ENCODE results near the gene SGF29.
"Not testable (repeated sequence)": the region's sequence is repeated elsewhere in the genome, so short reads cannot be mapped to it uniquely, and the experiment has no call there.

SGF29 gene

GRCh38 chr16:28553776-28554633 lies at the start of gene SGF29:
SGF29 (plus strand) TSS chr16:28553920; CDS start chr16:28581070, 27,150 bp downstream.
- DNase-seq = peak; percentile 92

GRCh38 chr16:28504707-28505404 lies 48.9 kb upstream of the SGF29 start:
- DNase-seq = peak; percentile 77

GRCh38 chr16:28505489-28506137 lies 48.1 kb upstream of the SGF29 start:
- no peak for DNase-seq

GRCh38 chr16:28511031-28511430 lies 42.7 kb upstream of the SGF29 start:
- no peak for DNase-seq

- DNase-seq = no peak
Observed at GRCh38 chr16:28511801-28512789, 41.6 kb upstream of the SGF29 start.

GRCh38 chr16:28513484-28514181 lies 40.1 kb upstream of the SGF29 start:
- DNase-seq = no peak

- no peak for DNase-seq
Observed at GRCh38 chr16:28514246-28514645, 39.5 kb upstream of the SGF29 start.

- no peak for DNase-seq
Observed at GRCh38 chr16:28520672-28521071, 33.0 kb upstream of the SGF29 start.

GRCh38 chr16:28521436-28521835 lies 32.3 kb upstream of the SGF29 start:
- no peak for DNase-seq

- no peak for DNase-seq
Observed at GRCh38 chr16:28522792-28523191, 30.9 kb upstream of the SGF29 start.

GRCh38 chr16:28524681-28525171 lies 29.0 kb upstream of the SGF29 start:
- DNase-seq = no peak

- no peak for DNase-seq
Observed at GRCh38 chr16:28526201-28527099, 27.3 kb upstream of the SGF29 start.

- not testable (repeated sequence) for DNase-seq
Observed at GRCh38 chr16:28527100-28527785, 26.5 kb upstream of the SGF29 start.

GRCh38 chr16:28527985-28528384 lies 25.7 kb upstream of the SGF29 start:
- DNase-seq = no peak

GRCh38 chr16:28528463-28528867 lies 25.3 kb upstream of the SGF29 start:
- DNase-seq = no peak

GRCh38 chr16:28529124-28529523 lies 24.6 kb upstream of the SGF29 start:
- no peak for DNase-seq

- DNase-seq = no peak
Observed at GRCh38 chr16:28531777-28532744, 21.7 kb upstream of the SGF29 start.

GRCh38 chr16:28532940-28533647 lies 20.6 kb upstream of the SGF29 start:
- peak; percentile 26 for DNase-seq

All from DMS53 (cell line).